Measurements from ENCODE around the gene RNF19B.
A peak's percentile ranks its signal among the peaks of the same experiment; 100 is the strongest.
"Not testable (repeated sequence)": the region's sequence is repeated elsewhere in the genome, so short reads cannot be mapped to it uniquely, and the experiment has no call there.

Gene RNF19B

GRCh38 chr1:32991819-32992488, 27.3 kb upstream of the RNF19B start:
- no peak for DNase-seq (ENCODE audit: low read depth)

GRCh38 chr1:32991386-32991785, 26.8 kb upstream of the RNF19B start:
- DNase-seq (ENCODE audit: low read depth) = no peak

GRCh38 chr1:32990887-32991286, 26.3 kb upstream of the RNF19B start:
- DNase-seq (ENCODE audit: low read depth) = no peak

GRCh38 chr1:32989160-32990050, 24.8 kb upstream of the RNF19B start:
- DNase-seq (ENCODE audit: low read depth) = no peak

GRCh38 chr1:32988665-32989064, 24.1 kb upstream of the RNF19B start:
- DNase-seq (ENCODE audit: low read depth) = no peak

- no peak for DNase-seq (ENCODE audit: low read depth)
These were observed 20.6 kb upstream of the RNF19B start for GRCh38 chr1:32985226-32985625.

- peak; percentile 18 for DNase-seq (ENCODE audit: low read depth)
These were observed 20.0 kb upstream of the RNF19B start for GRCh38 chr1:32984455-32985171.

- DNase-seq (ENCODE audit: low read depth) = no peak
These were observed 19.5 kb upstream of the RNF19B start for GRCh38 chr1:32984090-32984454.

- no peak for DNase-seq (ENCODE audit: low read depth)
These were observed 18.4 kb upstream of the RNF19B start for GRCh38 chr1:32983020-32983419.

- peak; percentile 44 for DNase-seq (ENCODE audit: low read depth)
These were observed 16.6 kb upstream of the RNF19B start for GRCh38 chr1:32981003-32981901.

GRCh38 chr1:32980080-32980479, 15.5 kb upstream of the RNF19B start:
- no peak for DNase-seq (ENCODE audit: low read depth)

- DNase-seq (ENCODE audit: low read depth) = no peak
These were observed 14.2 kb upstream of the RNF19B start for GRCh38 chr1:32978854-32979253.

GRCh38 chr1:32977546-32978087, 13.0 kb upstream of the RNF19B start:
- no peak for DNase-seq (ENCODE audit: low read depth)

- DNase-seq (ENCODE audit: low read depth) = not testable (repeated sequence)
These were observed 10.4 kb upstream of the RNF19B start for GRCh38 chr1:32975055-32975454.

- not testable (repeated sequence) for DNase-seq (ENCODE audit: low read depth)
These were observed 8.8 kb upstream of the RNF19B start for GRCh38 chr1:32973458-32973857.

- DNase-seq (ENCODE audit: low read depth) = no peak
These were observed 8.3 kb upstream of the RNF19B start for GRCh38 chr1:32972814-32973428.

- DNase-seq (ENCODE audit: low read depth) = no peak
These were observed 7.0 kb upstream of the RNF19B start for GRCh38 chr1:32971576-32971975.

GRCh38 chr1:32971156-32971555, 6.5 kb upstream of the RNF19B start:
- no peak for DNase-seq (ENCODE audit: low read depth)

- no peak for DNase-seq (ENCODE audit: low read depth)
These were observed 5.0 kb upstream of the RNF19B start for GRCh38 chr1:32969566-32969965.

- no peak for DNase-seq (ENCODE audit: low read depth)
These were observed 3.4 kb upstream of the RNF19B start for GRCh38 chr1:32967888-32968568.

Measured in T follicular helper cell (primary cell).